ENCODE measurements around the gene SOX6. TPM values are rescaled to one million over a fixed set of nuclear protein-coding genes. Genes with fewer than 3 reads are reported as not detected.
"Not testable (repeated sequence)": the region's sequence is repeated elsewhere in the genome, so short reads cannot be mapped to it uniquely, and the experiment has no call there.

Gene SOX6
- total RNA-seq, 4 donors from 2014 or later = 25.3 to 42.3 (median 37.4) TPM

DNA sequence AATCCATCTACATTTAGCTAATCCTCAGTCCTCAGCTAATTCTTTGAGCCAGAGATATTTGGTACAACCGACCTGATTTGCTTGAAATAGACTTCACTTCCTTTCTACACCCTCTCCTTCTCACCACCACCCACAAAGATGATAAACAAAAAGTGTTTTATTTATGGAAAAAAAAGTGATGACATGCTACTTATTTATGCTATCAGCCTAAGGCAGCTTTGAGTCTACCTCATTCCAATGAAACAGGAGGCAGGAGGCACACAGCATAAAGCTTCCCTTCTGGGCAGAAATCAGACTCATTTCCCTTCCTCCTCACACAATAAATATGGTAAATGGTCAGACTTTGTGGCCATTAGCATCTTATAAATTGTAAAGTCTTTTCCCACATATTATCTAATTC is 325.7 kb downstream of the SOX6 start:
- Histone ChIP-seq H3K27ac (no peak overlapping the region), H3K27me3 (no peaks in the 10 kb centered on the region), H3K9me3 (no peaks in the 10 kb centered on the region), H3K4me1 (no peaks in the 10 kb centered on the region), H3K4me3 (no peak overlapping the region), H3K36me3 (no peaks in the 10 kb centered on the region)
- no peak for TF ChIP-seq POLR2A (IDR thresholded peaks at IDR 0.05)
- TF ChIP-seq, protein P1, sequence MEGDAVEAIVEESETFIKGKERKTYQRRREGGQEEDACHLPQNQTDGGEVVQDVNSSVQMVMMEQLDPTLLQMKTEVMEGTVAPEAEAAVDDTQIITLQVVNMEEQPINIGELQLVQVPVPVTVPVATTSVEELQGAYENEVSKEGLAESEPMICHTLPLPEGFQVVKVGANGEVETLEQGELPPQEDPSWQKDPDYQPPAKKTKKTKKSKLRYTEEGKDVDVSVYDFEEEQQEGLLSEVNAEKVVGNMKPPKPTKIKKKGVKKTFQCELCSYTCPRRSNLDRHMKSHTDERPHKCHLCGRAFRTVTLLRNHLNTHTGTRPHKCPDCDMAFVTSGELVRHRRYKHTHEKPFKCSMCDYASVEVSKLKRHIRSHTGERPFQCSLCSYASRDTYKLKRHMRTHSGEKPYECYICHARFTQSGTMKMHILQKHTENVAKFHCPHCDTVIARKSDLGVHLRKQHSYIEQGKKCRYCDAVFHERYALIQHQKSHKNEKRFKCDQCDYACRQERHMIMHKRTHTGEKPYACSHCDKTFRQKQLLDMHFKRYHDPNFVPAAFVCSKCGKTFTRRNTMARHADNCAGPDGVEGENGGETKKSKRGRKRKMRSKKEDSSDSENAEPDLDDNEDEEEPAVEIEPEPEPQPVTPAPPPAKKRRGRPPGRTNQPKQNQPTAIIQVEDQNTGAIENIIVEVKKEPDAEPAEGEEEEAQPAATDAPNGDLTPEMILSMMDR (IDR thresholded peaks at IDR 0.05 in 4 of 5, conservative IDR thresholded peaks at IDR 0.05 in 1 of 5) = no peak
- ATAC-seq = no peak
- in situ Hi-C loops (cut with MboI; ENCODE audit: low sequenced_read_pairs in 4 of 4) = no loop called here
- intact Hi-C loops (cut with DNase I; ENCODE audit: low total_unique reads) = no loop called here
- no peak for DNase-seq

DNA sequence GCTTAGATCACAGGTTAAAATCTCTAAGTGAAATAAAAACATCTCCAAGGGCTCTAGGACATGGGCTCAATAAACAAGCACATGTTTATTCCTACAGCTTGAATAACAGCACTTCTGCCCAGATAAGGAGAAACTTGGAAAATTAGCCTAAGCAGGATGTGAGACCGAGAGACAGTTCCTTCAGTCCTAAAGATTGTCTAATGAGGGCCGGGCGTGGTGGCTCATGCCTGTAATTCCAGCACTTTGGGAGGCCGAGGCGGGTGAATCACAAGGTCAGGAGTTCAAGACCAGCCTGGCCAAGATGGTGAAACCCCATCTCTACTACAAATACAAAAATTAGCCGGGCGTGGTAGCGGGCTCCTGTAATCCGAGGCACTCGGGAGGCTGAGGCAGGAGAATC is 327.2 kb downstream of the SOX6 start:
- ATAC-seq; H3K36me3 ChIP-seq; H3K27ac ChIP-seq; H3K27me3 ChIP-seq; in situ Hi-C loops (cut with MboI; ENCODE audit: low sequenced_read_pairs in 4 of 4); intact Hi-C loops (cut with DNase I; ENCODE audit: low total_unique reads); H3K4me3 ChIP-seq; H3K9me3 ChIP-seq; H3K4me1 ChIP-seq; DNase-seq: not testable (repeated sequence)

DNA sequence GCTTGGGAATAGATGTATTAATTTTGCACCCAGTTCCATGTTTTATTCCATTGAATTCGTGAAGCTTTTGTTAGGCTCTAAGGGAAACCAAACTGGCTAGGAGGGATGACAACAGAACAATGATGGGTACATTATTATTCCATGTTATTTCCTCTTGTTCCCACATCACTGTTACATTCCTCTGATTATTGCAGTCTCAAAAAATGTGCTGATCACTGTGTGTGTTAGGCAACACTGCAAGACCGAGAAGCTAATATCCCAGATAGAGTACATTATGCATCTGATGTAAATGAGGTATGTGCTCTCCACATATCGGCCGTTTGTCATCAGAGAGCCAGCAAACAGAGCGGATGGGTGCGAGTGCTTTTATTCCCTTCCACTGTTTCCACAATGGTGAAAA is 327.9 kb downstream of the SOX6 start:
- H3K4me1 ChIP-seq = no peaks in the 10 kb centered on the region
- H3K27me3 ChIP-seq = no peaks in the 10 kb centered on the region
- H3K9me3 ChIP-seq = no peaks in the 10 kb centered on the region
- ATAC-seq = no peak
- DNase-seq = no peak
- H3K4me3 ChIP-seq = no peak overlapping the region
- no peak overlapping the region for H3K27ac ChIP-seq
- H3K36me3 ChIP-seq = no peaks in the 10 kb centered on the region
- intact Hi-C loops (cut with DNase I; ENCODE audit: low total_unique reads) (no loop called here), in situ Hi-C loops (cut with MboI; ENCODE audit: low sequenced_read_pairs in 4 of 4) (no loop called here)
- no peak for TF ChIP-seq POLR2A (IDR thresholded peaks at IDR 0.05)
- TF ChIP-seq, protein P1 (IDR thresholded peaks at IDR 0.05 in 4 of 5, conservative IDR thresholded peaks at IDR 0.05 in 1 of 5) = no peak

DNA sequence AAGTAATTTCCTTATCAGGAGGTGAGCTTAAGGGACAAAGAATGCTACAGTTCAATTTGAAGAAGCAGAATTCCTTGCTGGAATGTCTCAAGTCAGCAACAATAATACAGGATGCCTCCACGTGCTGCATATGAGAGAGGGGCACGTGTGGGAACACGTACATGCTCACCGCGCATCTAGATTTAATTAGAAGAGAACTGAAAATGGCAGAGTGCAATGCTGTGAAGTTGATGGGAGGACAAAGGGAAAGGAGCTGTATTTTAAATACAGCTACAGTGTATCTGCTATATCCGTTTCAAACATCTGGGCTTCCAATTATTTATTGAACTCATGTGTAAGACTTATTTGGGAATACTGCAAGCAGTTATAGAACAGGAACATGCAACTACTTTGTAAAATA is 328.7 kb downstream of the SOX6 start:
- H3K27ac ChIP-seq = no peak overlapping the region
- no peaks in the 10 kb centered on the region for H3K36me3 ChIP-seq
- ATAC-seq (no peak), DNase-seq (no peak)
- no peaks in the 10 kb centered on the region for H3K4me1 ChIP-seq
- TF ChIP-seq, protein P1 (IDR thresholded peaks at IDR 0.05 in 4 of 5, conservative IDR thresholded peaks at IDR 0.05 in 1 of 5) = no peak
- TF ChIP-seq POLR2A (IDR thresholded peaks at IDR 0.05) = no peak
- H3K4me3 ChIP-seq = no peak overlapping the region
- in situ Hi-C loops (cut with MboI; ENCODE audit: low sequenced_read_pairs in 4 of 4) (no loop called here), intact Hi-C loops (cut with DNase I; ENCODE audit: low total_unique reads) (no loop called here)
- no peaks in the 10 kb centered on the region for H3K27me3 ChIP-seq
- H3K9me3 ChIP-seq = no peaks in the 10 kb centered on the region

DNA sequence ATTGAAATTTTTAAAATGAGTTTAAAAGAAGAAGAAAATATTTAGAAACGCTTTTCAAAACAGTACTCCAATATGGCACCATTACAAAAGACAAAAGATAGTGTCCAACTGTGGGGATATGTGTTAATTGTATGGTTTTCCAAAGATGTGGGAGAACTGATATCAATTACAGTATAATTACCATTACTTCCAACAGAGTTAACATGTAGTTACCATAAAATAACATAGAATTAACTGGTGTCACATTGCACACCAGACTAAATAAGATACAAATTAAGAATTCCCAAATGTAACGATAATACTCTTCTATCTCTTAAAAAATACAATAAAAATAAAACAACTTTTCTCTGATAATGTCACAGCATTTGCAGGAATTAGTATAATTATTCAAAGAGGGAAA is 329.5 kb downstream of the SOX6 start:
- Histone ChIP-seq H3K4me3 (no peak overlapping the region), H3K9me3 (no peaks in the 10 kb centered on the region), H3K4me1 (no peaks in the 10 kb centered on the region), H3K27ac (no peak overlapping the region), H3K36me3 (no peaks in the 10 kb centered on the region), H3K27me3 (no peaks in the 10 kb centered on the region)
- no peak for DNase-seq
- in situ Hi-C loops (cut with MboI; ENCODE audit: low sequenced_read_pairs in 4 of 4) (no loop called here), intact Hi-C loops (cut with DNase I; ENCODE audit: low total_unique reads) (no loop called here)
- no peak for ATAC-seq
- TF ChIP-seq, protein P1 (IDR thresholded peaks at IDR 0.05 in 4 of 5, conservative IDR thresholded peaks at IDR 0.05 in 1 of 5) = no peak
- TF ChIP-seq POLR2A (IDR thresholded peaks at IDR 0.05) = no peak
